PC-3 (cell line): ENCODE measurements around the gene ANKS1B.

Experiments used
- CTCF ChIP-seq: fragments of 300-600 bp; sonication (generic); conservative IDR thresholded peaks from 2 replicates; pipeline ENCODE4 v1.5.1; 2017; ENCODE audit warnings: antibody characterized with exemption, low read depth, mild to moderate bottlenecking, low read length
- EZH2 ChIP-seq: fragments of 300-600 bp; sonication (generic); IDR thresholded peaks from one replicate; pipeline ENCODE4 v1.6.1; 2017; ENCODE audit warnings: antibody characterized with exemption, mild to moderate bottlenecking, low read length; ENCODE audit not compliant: unreplicated experiment
- EZH2phosphoT487 ChIP-seq: fragments of 300-600 bp; sonication (generic); IDR thresholded peaks from 2 replicates; pipeline ENCODE4 v1.6.1; 2018; ENCODE audit warnings: mild to moderate bottlenecking, antibody characterized with exemption, low read length, borderline replicate concordance

GRCh38 chr12:99087278-99087677 lies 897.5 kb downstream of the ANKS1B start:
- TF ChIP-seq CTCF (no peak), EZH2 (no peak), EZH2phosphoT487 (no peak)
